SKM-1 treated with dmso at 0.1 percent for 144 hours (cell line): ENCODE data around the gene ROPN1B.
"Not testable (repeated sequence)": the region's sequence is repeated elsewhere in the genome, so short reads cannot be mapped to it uniquely, and the experiment has no call there.

ENCODE experiments used
- DNase-seq: peaks from one replicate; lab custom pipeline; 2025; ENCODE audit not compliant: unreplicated experiment; lab: John Stamatoyannopoulos, UW

ROPN1B gene

DNA sequence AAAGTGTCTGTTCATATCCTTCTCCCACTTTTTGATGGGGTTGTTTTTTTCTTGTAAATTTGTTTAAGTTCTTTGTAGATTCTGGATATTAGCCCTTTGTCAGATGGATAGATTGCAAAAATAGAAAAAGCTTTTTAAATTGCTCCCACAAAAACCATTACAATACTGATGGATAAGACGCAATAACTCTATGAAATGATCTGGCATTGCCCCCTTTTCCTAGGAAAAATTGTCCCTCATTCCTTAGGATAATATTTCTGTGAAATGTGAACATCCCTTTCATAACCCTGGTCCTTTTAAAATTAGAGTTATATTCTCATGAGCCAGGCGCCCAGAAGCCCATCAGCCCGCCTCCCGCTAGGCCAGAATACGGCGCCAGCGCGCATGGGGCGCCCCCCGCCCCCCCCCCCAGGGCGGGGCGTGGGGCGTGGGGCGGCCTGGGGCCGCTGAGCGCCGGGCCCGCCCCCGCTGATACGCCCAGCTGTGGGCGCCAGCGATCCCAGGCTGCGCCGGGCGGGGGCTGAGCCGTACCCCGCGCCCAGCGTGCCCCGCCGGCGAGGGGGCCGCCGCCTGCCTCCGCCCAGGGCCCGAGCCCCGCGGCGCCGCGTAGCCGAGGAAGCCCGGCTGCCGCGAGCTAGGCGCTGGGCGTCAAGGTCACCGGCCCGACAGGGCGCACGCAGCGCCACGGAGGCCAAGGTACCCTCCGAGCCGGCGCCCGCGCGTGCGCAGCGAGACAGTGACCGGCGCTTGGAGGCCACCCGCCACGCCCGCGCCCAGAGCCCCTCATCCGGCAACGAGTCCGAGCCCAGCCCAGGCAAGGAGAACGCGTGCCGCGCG is 11.1 kb upstream of the ROPN1B start:
- no peak for DNase-seq

DNA sequence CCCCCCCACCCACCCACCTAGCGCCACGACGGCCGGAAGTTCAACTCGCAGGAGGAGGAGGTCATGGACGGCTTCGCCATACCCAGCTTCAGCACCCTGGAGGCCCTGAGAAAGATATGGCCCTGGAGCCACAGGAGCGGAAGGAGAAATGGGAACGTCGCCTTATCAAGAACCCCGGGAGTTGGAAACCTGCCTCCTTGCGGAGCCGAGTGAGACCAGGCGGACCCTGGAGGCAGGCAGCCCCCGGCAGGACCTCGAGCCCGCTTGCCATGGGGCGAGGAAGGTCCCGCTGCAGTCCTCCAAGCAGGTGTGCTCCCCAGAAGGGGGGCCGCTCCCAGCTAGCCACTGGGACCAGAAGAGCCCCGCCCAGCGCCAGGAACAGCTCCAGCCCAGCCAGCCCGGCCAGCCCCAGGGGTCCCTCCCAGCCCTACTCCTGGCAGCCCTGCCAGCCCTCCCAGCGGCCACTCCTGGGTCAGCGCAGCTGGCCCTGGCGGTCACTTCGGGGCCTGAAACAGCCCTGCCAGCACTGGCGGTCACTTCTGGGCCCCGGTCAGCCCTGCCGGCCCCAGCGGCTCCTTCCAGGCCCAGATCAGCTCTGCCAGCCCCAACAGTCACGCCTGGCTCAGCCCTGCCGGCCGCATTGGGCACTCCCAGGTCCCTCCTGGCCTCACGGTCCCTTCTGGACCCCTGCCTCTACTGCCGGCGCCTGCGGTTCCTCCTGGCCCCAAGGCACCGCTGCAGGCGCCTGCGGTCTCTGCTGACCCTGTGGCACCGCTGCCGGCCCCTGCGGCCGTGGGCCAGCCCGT is 10.3 kb upstream of the ROPN1B start:
- DNase-seq = no peak

DNA sequence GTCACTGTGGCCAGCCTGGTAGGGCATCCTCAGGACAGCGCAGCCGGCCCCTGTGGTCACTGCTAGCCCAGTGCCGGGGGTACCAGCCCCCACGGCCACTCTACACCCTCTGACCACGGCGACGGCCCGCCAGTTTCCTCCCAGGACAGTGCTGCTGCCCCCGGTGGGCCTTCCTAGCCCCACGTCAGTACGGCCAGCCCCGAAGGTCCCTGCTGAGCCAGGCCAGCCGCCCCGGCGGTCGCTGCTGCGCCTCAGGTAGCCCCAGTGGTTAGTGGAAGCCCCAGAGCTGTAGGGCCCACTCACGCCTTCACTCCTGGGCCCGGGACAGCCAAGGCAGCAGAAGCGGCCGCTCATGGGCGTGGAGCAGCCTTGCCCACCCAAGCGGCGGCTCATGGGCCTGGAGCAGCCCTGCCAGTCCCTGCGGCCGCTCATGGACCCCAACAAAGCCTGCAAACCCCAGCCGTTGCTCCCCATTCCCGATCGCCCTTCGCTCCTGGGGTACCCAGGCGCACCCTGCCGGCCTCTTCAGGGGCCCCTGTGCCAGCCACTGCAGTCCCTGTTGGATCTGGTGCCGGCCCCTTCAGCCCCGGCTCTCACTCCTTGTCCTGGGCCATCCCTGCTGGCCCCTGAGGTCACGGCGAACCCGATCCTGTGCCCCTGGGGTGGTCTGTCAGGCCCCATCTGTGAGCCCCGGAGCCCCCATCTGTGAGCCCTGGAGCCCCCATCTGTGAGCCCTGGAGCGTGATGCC is 9.5 kb upstream of the ROPN1B start:
- no peak for DNase-seq

DNA sequence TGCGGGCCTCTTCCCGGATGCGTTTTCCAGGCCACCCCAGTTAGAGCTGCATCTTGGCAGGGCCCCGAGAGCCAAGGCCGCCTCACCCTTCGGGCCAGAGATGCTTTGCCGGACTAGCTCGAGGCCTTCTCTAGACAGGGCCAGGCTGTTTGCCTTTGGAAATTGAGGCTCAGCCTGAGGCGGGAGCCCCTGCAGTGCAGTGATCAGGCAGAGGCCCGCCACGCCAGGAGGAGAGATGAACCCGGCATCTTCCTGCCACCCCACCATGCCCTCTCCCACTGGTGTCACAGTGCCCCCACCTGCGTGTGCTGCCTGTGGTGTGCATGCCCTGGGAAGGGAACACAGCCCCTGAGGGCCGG is 8.9 kb upstream of the ROPN1B start:
- DNase-seq = no peak

DNA sequence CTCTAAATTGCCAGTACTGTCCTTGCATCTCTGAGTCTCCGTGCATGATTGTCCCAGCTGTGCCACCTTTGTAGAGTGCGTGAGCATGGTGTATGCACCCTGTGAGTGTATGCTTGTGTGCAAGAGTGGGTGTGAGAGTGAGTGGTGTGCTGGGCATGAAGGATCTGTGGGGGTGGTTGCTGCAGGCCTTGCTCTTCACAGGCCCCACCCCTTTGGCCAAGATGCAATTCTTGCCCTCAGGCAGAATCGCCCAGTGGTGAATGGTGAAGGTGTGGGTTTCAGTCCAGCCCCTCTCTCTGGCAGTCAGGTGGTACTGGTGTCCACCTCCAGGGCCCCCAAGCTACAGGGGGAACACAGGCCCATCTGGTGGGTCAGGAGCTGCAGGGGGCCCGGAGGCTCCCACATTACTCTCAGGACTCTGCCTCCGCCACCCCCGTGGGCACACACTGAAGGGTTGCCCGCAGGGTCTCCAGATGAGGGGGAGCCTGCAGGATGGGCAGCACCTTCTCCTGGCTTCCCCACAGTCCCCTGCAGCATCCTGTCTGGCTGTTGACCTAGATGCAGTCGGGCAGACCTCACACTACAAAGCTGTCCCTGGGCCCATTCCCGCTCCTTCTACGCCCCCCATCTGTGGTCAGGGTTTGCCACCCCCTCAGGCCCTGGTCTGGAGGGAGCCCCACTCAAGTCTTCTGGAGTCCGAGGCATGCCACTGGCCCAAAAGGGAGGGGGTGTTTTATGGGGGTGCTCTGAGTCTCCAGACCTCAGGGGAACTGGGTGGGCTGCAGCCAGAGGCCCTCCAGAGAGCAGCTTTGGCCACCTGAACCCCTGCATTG is 8.3 kb upstream of the ROPN1B start:
- no peak for DNase-seq

DNA sequence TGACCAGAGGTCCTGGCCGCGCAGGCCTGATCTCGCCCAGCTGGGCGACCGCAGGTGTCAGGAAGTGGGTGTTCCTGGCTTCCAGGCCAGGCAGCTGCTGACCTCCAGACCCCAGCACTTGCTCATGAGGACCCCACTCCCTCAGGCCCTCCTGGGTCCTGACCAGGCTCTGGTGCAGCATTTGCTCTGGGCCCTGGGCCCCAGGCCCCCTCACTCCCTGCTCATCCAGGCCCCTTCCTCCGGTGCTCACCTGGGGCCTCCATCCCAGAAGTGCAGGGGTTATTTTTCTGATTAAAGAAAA is 7.7 kb upstream of the ROPN1B start:
- DNase-seq = no peak

DNA sequence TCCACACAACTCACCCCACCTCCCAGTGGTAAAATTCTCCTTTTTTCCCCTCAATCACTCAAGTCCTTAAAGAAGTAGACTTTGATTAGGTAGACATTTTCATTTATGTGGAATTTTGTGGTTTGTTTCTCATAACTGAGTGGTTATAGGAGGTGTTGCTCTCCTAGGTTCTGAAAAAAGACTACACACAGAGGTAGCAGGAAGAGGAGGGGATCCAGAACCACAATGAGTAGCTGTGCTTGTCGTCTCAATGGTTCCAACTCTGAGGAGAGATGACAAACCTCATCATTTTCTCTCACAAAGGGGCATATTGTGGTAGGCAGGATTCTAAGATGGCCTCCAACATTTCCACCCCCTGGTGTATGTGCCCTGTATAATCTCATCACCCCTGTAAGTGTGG is 5.1 kb upstream of the ROPN1B start:
- DNase-seq = not testable (repeated sequence)

DNA sequence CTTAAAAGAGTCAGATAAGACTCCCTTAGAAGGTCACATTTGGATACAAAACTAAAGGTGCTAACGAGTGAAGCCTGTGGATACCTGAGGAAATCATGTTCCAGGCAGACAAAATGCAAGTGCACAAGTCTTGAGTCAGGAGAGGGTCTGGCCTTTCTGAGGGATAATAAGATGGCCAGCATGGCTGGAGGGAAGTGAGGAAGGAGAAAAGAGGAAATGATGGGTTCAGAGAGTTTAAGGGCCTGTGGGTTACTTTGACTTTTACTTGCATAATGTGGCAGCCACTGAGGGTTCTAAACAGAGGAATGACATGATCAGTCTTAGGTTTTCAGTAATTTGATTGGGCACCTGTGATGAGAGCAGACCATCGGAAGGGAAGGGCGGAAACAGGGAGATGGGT is 3.5 kb upstream of the ROPN1B start:
- DNase-seq = peak; percentile 7

DNA sequence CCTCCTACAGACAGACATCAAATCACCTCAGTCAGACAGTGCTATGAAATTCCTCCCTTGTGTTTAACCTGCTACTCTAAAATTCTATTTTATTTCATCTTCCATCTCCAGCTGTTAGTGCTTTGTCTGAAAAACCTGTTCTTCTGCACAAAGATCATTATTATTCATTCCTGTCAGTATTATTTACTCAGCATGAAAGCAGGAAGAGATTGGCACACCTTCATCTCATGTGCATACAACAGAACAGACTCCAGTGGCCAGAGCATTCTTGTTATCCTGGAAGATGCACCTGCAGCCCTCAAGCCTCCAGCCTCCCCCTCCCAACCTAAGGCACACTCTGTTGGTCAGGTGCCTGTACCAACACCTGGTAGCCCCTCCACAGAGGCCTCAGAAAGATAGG is 1.8 kb upstream of the ROPN1B start:
- no peak for DNase-seq

DNA sequence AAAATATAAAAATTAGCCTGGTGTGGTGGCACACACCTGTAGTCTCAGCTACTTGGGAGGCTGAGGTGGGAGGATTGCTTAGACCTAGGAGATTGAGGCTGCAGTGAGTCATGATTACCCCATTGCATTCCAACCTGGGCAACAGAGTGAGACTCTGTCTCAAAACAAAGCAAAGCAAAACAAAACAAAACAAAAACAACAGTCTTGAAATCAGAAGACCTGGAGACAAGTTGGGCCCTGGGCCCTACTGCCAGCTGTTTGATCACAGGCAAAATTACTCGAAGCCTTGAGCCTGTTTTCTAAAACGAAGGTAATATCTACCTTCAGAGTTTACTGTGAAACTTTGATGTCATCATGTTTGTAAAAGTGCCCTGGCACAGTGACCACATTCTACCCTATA is 857 bp upstream of the ROPN1B start:
- not testable (repeated sequence) for DNase-seq

DNA sequence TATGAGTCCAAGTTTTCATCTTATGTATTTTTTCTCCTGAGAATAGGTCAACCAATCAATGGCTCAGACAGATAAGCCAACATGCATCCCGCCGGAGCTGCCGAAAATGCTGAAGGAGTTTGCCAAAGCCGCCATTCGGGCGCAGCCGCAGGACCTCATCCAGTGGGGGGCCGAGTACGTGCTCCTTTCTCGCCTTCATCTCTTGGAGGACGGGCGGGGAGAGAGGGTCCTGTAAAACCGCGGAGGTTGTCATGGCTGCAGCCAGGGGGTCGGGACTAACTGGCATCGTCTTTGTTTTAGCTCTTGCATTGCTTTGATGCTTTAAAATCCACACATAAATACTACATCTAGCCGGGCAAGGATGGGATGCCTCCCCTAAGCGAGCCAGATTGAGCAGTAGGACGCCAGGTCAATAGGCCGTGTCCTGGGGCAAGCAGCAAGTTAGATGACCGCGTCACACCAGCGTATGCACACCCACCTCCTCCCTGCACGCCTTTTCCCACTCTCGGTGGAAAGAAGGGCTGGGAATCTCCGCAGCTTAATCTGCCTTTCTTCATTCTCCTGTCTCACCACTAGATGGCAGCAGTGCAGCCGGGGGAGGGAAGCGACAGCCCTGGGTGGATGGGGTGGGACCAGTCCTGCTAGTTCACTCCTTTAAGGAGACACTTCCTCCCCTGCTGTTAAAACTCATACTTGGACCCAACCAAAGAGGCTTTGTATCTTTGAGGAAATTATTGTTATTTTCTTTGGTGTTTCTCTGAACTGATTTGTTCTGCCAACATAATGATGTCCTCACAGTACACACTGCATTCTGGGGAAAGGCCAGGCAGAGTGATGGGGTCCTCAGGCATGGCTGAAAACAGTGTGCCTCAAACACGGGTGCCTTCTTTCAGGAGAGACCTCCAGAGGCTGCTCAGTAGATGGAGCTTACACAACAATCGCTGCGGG is 3.3 kb downstream of the ROPN1B start:
- DNase-seq = not testable (repeated sequence)

DNA sequence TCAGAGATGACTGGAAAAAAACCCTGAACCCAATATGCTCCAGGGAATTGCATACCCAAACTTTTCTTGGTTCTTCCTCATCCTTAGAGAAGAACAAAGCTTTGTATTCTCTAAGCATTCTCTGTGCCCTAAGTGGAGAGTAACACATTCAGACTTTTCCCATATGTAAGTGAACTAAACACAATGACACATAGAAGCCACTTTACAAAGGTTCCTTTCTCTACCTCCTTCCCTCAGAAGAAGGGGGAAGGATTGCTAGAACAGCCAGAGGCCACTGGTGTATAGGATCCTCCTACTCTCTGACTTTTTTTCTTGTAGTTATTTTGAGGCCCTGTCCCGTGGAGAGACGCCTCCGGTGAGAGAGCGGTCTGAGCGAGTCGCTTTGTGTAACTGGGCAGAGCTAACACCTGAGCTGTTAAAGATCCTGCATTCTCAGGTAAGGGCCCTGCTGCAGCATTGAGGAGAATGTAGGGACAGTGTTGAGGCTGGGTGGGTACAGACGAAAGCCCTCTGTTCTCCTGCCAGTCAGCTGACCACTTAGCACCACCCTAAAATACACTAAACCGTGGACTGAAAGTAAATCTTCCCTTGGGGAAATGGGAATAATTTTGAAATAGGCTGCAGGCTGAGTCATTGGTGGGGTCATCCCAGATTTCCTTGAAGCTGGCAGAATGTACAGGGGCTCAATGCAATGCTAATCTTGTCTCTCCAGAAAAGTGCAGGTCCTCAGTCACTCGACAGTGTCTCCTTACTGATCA is 6.4 kb downstream of the ROPN1B start:
- not testable (repeated sequence) for DNase-seq

DNA sequence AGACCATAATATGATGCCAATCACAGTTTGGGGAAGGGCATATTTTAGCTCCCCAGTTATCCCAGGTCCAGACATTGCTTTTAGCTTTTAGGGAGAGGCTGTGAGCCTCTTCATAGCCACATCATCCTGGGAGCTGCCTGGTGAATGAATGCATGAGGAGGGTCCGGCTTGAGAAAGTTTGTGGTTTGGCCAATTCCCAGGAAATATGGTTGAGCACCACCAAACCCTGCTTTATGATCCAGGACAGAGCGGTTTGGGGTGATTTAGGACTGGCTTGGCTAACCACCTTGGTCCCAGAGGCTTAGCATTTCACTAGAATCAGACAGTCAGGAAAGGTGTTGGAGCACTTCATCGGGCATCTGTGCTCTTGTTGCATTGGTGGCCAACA is 7.0 kb downstream of the ROPN1B start:
- DNase-seq = not testable (repeated sequence)

DNA sequence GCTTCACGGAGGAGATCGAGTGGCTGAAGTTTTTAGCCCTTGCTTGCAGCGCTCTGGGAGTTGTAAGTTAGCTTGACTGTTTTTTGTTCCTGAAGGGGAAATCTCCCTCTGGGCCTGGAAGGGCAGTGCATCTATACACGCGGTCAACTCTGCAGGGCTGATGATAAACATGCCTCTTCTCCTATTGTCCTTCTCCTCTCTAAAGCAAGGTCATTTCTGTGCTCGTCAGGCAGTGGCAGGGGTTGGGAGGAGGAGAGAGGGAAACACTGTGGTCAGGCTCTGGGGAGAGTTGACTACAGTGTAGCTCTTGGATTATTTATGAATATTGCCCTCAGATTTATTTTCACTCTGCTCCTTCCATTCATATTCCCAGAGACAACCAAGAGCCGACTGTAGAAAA is 8.1 kb downstream of the ROPN1B start:
- DNase-seq = not testable (repeated sequence)

DNA sequence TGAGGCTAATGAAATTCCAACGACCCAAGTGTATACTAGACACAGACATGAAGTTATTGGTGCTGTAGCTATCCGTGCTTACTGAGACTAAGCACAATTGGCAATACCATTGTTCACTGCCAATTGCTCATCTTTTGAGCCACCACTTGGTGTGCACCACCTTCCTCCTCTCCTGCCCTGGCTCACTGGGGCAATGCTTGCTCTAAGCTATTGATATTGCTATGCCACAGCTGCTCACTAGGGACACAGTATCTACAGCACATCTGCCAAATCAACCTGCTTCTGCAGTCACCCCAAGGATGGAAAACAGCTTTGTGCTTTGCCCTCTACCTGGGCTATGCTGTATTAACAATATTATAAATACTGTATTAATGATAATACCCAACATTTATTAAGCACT is 16.0 kb downstream of the ROPN1B start:
- DNase-seq = not testable (repeated sequence)

DNA sequence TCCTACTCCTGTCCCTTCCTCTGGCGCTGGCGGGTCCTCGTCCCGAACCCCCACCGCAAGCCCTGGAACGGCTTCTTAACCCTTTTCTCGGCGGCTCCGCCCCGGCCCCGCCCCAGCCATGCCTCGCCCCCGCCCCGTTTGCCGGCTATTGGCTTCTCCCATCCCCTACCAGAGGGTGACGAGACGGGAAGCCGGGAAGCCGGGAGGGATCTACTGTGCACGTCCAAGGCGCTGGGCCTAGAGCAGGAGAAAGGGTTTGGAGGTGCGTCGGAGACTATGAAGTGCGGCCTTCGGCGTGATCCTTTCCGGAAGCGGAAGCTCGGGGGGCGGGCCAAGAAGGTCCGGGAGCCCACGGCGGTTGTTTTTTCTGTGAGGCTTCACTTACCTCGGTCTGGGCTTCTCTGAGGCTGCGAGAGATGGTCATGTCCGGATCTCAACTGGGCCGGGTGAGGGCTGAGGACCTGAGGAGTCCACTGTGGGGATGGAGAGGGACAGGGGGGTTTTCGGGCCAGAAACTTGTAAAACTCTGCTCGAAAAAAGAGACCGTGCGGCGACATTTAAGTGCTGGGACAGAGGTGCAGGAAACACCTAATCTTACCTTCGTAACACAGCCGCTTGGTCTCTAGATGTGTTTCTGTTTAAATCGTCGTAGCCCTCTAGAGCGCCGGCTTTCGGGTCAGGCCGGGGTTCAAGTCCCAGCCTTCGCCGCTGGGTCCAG is 21.4 kb downstream of the ROPN1B start:
- DNase-seq = peak; percentile 69

DNA sequence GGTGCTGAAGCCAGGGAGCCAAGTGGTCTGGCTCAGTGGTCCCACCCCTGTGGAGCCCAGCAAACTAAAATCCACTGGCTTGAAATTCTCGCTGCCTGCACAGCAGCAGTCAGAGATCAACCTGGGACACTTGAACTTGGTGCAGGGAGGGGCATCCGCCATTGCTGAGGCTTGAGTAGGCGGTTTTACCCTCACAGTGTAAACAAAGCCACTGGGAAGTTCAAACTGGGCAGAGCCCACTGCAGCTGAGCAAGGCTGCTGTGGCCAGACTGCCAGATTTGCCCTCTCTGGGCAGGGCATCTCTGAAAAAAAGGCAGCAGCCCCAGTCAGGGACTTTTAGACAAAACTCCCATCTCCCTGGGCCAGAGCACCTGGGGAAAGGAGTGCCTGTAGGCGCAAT is 27.8 kb downstream of the ROPN1B start:
- not testable (repeated sequence) for DNase-seq

DNA sequence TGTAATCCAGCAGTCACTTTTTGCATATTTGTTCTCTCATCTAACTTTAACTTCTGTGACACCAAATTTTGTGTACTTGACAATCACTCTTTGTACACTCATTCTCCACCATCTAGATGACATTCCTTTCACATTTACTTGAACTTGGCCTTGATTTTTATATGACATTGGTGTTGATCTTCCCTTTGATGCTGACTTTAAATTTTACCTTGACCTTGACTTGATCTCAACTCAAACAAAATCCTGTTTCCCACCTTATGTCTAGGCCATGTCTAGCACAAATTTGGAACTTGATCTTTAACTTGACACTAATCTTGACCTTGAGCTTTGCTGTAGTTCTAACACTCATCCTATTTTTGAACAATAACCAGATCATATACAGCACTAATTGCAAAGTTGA is 33.2 kb downstream of the ROPN1B start:
- DNase-seq = no peak
